Measurements from ENCODE around the gene TTC34. TPM values are rescaled to one million over a fixed set of nuclear protein-coding genes. Genes with fewer than 3 reads are reported as not detected.

The TTC34 gene
- total RNA-seq, 4 donors from 2014 or later = 0.84 to 1.2 (median 1.0) TPM

DNA sequence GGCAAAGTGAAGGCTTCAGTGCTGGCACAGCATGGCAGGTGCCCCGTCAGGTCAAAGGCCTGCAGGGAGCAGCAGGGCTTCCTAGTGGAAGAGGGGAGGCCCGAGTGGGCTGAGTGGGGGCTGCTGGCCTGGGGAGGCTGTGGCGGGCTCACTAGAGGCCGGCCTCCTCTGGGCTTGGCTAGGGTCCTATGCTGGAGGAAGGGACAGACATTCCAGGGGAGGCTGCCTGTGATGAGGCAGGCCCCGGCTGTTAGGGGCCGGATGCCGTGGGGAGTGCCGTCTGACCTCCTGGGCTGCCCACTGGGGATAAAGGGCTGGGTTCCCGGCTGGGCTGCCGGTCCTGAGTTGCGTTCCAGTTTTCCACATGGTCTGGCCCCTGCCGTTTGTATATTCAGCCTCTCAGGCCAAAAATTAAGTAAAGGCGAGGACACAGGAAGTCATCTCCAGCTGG lies 193.8 kb downstream of the TTC34 start:
- Histone ChIP-seq H3K4me1 (peaks cover 0 to 23% (median 2%) of the 10 kb centered on the region in 4 donors), H3K27ac (no peak overlapping the region), H3K27me3 (peaks cover 0 to 9% of the 10 kb centered on the region in 2 donors), H3K9me3 (no peaks in the 10 kb centered on the region), H3K36me3 (no peaks in the 10 kb centered on the region), H3K4me3 (no peak overlapping the region)
- TF ChIP-seq POLR2A (IDR thresholded peaks at IDR 0.05) = no peak
- TF ChIP-seq, protein P1, sequence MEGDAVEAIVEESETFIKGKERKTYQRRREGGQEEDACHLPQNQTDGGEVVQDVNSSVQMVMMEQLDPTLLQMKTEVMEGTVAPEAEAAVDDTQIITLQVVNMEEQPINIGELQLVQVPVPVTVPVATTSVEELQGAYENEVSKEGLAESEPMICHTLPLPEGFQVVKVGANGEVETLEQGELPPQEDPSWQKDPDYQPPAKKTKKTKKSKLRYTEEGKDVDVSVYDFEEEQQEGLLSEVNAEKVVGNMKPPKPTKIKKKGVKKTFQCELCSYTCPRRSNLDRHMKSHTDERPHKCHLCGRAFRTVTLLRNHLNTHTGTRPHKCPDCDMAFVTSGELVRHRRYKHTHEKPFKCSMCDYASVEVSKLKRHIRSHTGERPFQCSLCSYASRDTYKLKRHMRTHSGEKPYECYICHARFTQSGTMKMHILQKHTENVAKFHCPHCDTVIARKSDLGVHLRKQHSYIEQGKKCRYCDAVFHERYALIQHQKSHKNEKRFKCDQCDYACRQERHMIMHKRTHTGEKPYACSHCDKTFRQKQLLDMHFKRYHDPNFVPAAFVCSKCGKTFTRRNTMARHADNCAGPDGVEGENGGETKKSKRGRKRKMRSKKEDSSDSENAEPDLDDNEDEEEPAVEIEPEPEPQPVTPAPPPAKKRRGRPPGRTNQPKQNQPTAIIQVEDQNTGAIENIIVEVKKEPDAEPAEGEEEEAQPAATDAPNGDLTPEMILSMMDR (IDR thresholded peaks at IDR 0.05) = no peak
- no peak for TF ChIP-seq EP300 (IDR thresholded peaks at IDR 0.05)
- 44 to 51% methylated on average over 8 to 13 of the region's 13 CpGs for WGBS, 2 donors
- DNase-seq (ENCODE audit: low spot score in 2 of 2) = peak in 1 of 2 donors; percentile 5

DNA sequence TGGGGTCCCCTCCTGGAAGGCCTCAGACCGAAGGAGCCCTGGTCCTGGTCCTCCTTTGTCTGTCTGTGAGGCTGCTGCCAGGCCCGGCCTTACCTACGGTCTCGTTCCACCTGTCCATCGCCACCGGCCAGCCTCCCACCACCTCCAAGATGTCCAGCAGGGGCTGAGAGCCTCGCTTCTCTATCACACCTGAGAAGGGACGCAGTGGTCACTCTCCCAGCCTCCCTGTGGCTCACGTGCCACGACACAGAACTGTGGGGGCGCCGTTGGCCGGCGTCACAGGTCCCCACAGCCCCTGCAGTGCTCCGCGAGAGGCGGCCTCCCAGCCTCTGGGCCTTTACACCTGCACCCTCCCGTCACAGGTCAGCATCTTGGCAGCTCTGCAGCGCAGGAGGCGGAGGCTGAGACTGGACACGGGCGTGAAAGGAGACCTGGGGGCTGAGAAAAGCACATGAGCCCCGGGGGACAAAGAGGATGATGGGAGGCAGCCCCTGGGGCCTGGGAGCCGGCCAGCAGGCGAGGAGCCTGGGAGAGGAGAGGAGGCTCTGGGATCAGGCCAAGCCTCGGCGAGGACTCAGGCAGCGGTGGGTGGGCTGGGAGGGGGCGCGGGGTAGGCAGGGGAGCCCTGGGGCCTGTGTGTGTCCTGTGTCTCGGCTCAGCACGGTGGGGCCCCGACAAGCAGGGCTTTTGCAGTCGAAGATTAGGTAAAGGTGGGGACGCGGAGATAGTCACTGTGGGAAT lies 194.4 kb downstream of the TTC34 start:
- Histone ChIP-seq H3K36me3 (no peaks in the 10 kb centered on the region), H3K4me1 (peaks cover 0 to 23% (median 2%) of the 10 kb centered on the region in 4 donors), H3K27me3 (peaks cover 0 to 9% of the 10 kb centered on the region in 2 donors), H3K9me3 (peaks cover 0 to 2% (median 0%) of the 10 kb centered on the region in 4 donors), H3K27ac (no peak overlapping the region), H3K4me3 (no peak overlapping the region)
- TF ChIP-seq EP300 (IDR thresholded peaks at IDR 0.05) (no peak), POLR2A (IDR thresholded peaks at IDR 0.05) (no peak)
- TF ChIP-seq, protein P1 (IDR thresholded peaks at IDR 0.05) = no peak
- peak in 1 of 2 donors; percentile 3 for DNase-seq (ENCODE audit: low spot score in 2 of 2)
- WGBS, 2 donors = 65 to 73% methylated on average over 36 of the region's 36 CpGs

DNA sequence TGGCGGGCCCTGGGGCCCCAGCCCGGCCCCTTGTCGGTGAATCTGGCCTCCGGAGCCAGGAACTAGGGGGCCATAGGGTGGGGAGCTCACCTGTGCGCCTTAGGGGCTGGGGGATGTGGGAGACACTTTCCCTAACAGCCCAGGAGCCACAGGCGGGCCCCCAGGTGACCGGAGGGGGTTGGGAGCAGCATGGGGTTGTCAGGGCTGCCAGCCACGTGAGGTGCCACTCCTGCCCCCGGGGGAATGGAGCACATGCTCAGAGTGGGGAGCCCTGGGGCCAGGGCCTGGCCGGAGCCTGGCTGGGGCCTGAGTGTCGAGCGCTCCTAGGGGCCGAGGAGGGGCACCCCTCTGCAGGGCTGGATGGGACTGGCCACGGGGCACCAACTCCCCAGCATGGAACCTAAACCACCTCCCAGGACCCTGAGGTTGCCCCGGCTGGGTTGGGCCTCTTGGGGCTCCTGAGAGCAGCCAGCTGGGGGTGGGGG lies 195.1 kb downstream of the TTC34 start:
- Histone ChIP-seq H3K36me3 (no peaks in the 10 kb centered on the region), H3K27me3 (peaks cover 0 to 9% of the 10 kb centered on the region in 2 donors), H3K4me1 (peaks cover 0 to 21% (median 2%) of the 10 kb centered on the region in 4 donors), H3K4me3 (no peak overlapping the region), H3K27ac (no peak overlapping the region), H3K9me3 (peaks cover 0 to 7% (median 0%) of the 10 kb centered on the region in 4 donors)
- TF ChIP-seq, protein P1 (IDR thresholded peaks at IDR 0.05) = no peak
- TF ChIP-seq POLR2A (IDR thresholded peaks at IDR 0.05) = no peak
- TF ChIP-seq EP300 (IDR thresholded peaks at IDR 0.05) = no peak
- DNase-seq (ENCODE audit: low spot score in 2 of 2) = no peak
- WGBS, 2 donors = 84% methylated on average over 9 to 13 of the region's 15 CpGs

DNA sequence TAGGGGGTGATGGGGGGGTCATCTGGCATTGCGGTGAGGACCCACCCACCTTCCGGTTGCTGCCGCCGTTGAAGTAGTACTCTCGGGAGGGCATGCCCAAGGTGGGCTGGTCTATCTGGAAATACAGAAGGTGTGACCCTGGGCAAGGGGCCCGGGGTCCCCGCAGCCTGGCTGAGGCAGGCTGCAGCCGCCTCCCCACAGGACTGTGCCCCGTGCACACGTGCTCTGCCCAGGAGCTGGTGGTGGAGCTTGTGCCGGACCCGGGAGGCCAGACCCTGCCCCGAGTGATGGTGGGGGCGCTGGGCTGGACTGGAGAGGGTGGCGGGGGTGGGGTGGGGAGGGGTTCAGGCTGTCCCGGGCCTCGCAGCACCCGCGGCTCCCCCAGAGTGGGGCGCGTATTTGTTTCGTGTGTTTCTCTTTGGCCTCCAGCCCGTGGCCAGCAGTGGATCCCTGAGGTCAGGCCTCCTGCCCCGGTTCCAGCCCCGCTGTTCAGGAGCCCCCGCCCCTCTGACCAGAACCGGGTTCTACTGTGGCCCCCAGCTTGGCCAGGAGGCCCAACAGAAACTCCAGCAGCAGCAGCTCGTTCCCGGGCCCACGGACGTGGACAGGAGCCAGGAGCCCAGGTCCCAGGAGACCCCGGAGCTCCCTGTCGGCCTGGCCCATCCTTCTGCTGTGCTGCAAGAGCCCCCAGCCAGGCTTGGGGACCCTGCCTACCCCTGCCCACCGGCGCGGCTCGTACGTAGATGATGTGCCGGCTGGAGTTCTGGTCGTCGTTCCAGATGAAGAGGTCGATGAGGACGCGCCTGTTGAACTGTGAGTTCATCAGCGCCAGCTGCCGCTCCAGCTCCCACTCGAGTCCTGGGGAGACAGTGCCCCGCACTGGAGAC lies 195.7 kb downstream of the TTC34 start:
- no peak overlapping the region for H3K4me3 ChIP-seq
- WGBS, 2 donors = 77 to 85% methylated on average over 20 to 35 of the region's 48 CpGs
- peaks cover 0 to 14% (median under 1%) of the 10 kb centered on the region in 4 donors for H3K4me1 ChIP-seq
- TF ChIP-seq, protein P1 (IDR thresholded peaks at IDR 0.05) = no peak
- TF ChIP-seq POLR2A (IDR thresholded peaks at IDR 0.05) (no peak), EP300 (IDR thresholded peaks at IDR 0.05) (no peak)
- H3K36me3 ChIP-seq = no peaks in the 10 kb centered on the region
- peaks cover 0 to 14% (median 0%) of the 10 kb centered on the region in 4 donors for H3K9me3 ChIP-seq
- H3K27me3 ChIP-seq = peaks cover 0 to 6% of the 10 kb centered on the region in 2 donors
- DNase-seq (ENCODE audit: low spot score in 2 of 2) = peak in 1 of 2 donors; percentile 9
- no peak overlapping the region for H3K27ac ChIP-seq
